GM19099 (cell line): Measurements from ENCODE around the gene UPF1.

Experiments used
- POLR2A ChIP-seq: IDR thresholded peaks from 3 replicates; pipeline ENCODE4 v1.6.1; 2011; ENCODE audit warnings: low read depth; ENCODE audit not compliant: insufficient read length; ENCODE audit errors: extremely low read depth

UPF1 gene

GRCh38 chr19:18910801-18911436, 79.2 kb downstream of the UPF1 start:
- TF ChIP-seq POLR2A = no peak

DNA sequence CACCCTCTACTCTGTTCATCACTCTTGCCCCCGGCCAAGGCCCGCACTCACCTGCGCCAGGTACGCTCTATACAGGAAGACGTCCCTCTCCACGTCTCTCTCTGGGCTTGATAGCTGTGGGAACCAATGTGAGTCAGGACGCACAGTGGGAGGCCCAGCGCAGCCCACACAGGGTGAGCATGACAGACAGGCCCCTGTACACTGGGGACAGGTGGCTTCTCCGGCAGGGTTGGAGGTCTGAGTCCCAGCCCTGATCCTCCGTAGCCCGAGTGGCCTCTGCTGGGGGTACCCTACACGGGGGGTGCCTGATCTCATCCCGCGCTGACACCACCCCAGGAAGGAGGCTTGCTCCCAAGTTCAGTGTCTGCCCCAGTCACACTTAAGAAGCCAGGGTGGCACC, 81.2 kb downstream of the UPF1 start:
- TF ChIP-seq POLR2A = no peak

DNA sequence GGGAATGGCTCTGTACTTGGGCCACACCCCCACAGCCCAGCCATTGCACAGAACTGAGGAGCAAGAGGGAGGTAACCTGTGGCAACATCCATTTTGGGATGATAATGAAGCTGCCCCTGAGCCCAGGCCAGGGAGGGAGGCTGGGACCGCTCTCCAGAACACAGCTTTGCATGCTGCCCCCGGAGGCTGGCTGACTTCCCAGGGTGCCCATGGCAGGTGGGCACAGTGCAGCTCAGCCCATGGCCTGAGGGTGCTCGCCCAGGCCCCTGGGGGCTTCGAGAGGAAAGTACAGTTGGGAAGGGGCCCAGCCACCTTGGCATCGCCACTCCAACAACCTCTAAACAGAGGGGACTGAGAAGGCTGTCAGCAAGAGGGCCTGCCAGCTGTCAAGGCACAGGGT, 81.7 kb downstream of the UPF1 start:
- no peak for TF ChIP-seq POLR2A

DNA sequence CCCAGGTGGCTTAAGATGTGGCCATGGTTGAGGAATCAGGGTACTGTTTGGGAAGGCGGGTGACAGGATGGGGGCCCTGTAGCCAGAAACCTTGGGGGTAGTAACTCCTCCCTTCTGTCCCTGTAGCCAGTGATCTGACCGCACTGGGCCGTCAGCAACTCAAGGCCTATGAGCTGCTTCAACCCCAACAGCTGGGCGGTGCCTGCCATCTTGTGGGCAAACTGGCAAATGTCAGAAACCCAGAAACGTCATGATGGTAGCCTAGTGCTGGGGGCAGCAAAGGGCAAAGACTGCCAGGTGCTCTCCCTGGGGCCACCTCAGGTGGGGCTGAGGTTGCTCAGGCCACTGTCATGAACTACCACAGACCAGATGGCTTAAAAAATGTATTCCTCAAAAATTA, 83.9 kb downstream of the UPF1 start:
- no peak for TF ChIP-seq POLR2A
